NCI-H524 (cell line): ENCODE measurements around the gene CDHR2.
A peak's percentile ranks its signal among the peaks of the same experiment; 100 is the strongest.

Experiments used
- DNase-seq, 2 experiments: peaks; one replicate each; lab custom pipeline; 2025; lab: John Stamatoyannopoulos, UW

The CDHR2 gene

DNA sequence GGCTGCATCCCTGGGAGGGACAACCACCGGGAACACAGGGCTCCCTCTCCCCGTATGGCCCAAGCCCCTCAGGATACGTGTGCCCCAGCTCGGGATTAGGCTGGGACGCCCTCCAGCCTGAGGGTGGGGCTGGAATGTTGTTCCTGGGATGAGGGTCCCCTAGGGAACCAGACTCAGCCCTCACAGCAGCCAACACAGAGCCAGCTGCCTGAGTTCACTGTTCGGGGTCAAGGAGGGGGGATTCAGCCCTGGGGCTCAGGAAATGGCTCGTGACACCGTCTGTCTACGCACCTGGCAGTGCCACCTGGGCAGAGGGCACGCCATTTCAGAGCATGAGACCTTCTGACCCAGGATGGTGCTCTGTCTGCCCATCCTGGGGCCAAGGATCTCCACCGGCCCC lies 20.8 kb upstream of the CDHR2 start:
- DNase-seq = peak in 1 of 2 experiments; percentile 60

DNA sequence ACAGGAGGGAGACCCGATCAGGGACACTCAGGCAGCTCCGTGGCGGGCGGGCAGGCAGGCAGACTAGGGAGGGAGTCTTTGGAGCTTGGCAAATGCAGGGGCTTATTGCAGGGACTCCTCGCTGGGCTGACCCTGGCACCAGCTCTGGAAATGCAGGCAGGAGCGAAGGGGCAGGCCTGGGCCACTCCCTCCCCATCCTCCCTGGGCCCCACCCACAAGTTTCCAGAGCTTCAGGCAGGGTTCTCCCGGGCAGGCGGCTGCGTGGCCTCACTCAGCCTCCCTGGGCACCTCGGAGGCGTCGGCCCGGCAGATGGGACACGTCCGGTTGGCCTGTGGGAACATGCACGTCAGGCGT lies 20.4 kb upstream of the CDHR2 start:
- DNase-seq = peak in 1 of 2 experiments; percentile 44

DNA sequence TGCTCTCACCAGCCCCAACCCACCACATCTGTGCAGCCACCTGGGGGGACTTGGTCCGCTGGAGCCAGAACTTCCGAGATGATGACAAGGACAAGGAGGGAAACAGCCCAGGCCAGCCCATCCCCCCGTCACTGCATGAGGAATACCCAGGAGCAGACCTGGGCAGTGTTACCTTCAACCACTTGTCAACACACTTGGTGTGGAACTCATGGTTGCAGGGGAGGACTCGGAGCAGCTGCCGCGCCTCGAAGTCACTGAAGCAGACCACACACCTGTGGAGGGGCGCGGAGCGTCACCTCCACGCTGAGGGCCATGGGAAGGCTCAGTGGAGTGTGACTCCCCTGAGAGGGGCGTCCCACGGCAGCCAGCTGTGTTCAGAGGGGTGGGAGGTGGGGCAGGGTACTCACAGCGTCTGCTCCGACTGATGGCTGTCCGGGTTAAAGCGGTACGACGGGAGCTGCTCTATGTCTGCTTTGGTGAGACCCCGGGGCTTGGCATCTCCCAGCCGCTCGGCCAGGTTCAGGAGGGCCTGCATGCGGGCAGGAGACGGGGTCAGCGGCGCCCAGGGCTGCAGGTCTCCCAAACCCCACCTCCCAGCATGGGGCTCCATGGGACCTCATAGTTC lies 19.9 kb upstream of the CDHR2 start:
- DNase-seq = peak in 1 of 2 experiments; percentile 70

DNA sequence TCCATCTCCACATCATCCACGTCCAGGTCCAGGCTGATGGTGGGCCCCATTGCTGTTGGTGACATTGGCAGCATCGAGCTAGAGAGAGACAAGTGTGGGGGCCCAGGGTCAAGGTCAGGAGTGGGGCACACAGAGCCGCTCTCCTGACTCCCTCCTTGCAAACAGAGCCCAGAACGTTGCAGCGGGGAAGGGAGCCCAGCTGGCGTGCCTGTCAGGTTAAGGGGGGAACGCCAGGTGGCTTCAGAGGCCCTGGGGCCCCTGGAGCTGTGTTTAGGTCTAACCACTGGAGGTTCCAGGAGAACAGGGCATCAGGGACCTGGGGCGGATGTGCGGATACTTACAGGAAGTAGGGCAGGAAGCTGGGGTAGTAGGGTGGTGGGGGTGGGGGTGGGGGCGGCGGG lies 19.4 kb upstream of the CDHR2 start:
- no peak for DNase-seq

DNA sequence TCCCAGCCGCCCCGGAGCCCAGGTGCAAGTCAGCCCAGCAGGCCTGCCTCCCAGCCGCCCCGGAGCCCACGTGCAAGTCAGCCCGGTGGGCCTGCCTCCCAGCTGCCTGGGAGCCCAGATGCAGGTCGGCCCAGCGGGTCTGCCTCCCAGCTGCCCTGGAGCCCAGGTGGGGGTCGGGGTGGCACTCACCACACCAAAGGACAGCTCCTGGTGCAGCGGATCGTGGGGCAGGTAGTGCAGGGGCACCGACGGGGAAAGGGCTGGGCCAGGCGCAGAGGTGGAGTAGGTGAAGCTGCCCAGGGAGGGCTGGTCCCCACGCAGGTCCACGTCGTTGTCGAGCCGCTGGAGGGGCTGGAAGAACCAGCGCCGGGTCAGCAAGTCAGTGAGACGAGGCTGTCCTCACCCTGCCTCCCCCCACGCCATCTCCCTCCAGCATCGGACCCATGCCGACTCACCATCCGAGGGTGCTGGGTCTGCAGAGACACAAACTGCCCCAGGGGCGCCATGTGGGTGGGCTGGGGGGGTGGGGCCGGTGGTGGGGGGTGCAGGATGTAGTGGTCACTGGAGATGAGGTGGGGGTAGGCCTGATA lies 18.7 kb upstream of the CDHR2 start:
- DNase-seq = no peak

DNA sequence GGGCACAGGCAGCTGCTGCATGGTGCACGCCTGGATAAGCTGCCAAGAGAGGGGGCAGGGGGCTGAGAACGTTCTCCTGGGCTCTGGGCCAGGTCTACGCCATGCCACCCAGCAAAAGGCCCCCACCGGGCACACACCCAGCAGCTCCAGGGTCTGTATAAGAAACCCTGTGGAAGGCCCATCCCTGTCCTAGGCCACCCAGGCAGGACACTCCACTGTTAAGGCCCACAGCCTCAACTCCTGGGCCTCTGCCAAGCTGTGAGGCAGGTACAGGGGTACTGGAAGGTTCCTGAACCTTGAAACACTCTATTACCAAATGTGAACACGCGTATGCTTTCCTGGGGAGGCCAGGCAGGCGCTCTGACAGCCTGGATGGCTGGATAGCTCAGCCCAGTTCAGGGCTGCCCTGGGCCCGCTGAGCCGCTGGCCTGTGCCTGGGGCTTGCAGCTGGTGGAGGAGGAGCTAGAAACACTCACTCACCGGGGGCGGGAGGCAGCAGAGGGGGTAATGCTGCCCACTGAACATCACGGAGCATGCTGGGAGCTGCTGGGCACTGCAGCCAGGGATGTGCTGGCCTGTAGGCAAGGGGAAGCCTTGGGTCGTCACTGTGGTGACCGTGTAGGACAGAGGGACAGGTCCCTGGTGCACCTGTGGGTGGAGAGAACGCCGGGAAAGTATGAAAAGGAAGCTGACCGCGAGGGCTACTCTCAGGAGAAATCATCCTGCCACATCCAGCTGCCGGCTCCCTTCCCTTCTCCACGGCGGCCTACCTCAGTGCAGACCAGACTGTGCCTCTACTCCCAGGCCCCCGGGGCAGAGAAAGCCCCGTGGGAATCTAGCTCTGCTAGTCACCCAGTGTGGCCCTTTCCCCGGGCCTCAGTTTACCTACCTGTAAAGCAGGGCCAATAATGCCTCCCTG lies 17.9 kb upstream of the CDHR2 start:
- peak; percentile 23 to 49 for DNase-seq

DNA sequence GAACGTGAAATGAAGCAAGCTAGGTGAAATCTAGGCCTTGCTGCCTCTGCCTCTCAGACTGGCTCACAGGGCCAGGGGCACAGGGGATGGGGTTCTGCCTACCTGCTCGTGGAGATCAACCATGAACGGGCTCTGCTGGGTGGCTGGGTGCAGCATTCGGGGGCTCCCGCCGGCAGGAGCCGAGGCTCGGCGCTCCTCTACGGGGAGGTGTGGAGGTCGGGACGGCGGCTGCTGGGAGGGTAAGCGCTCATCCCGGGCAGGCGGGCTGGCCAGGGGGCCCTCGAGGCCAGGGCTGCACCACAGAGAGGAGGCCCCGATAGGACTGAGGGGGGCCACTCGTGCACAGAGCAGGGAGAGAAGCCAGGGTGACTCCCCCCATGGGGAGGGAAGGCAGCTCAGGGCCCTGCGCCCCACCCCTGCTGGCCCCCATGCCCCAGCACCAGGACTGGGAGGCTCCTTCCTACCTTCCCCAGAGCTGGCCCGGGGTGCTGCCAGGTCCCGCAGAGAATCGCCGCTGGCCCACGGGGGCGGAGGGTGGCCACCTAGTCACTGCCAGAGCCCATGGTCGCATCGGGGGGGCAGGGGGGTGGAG lies 17.1 kb upstream of the CDHR2 start:
- DNase-seq = no peak

DNA sequence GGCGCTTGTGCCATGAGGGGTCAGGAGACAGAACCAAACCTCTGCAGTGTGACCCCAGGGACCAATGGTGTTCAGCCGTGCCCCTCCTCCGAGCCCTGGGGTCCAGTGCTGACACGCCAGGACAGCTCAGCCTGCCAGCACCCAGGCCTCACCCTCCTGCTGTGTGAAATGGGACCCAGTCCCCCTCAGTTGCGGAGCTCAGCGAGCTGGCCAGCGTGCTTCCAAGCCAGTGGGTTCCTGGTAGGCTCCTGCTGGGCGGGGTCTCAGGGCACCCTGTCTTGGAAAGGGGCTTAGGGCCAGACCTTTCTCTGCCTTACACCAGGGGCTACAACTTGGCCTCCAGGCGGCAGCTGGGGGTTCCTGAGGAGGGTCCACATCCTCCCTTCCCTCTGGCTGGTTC lies 16.3 kb upstream of the CDHR2 start:
- no peak for DNase-seq

DNA sequence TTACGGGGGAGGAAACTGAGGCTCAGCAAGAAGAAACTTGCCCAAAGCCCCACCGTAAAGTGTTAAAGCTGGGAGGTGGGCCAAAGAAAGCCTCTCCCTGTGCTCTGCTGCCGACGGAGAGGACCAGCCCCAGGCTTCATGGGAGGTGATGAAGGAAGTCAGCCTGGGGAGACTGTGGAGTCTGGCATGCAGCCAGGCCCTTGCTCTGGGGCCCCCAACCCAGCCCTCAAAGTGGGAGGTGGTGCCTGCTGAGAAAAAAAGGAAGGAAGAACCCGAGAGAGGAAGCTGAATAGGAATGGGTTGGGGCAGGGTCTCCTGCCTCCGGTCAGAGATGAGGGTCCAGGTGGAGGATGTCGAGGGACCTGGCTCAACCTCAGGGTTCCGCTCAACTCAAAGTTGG lies 15.8 kb upstream of the CDHR2 start:
- no peak for DNase-seq

DNA sequence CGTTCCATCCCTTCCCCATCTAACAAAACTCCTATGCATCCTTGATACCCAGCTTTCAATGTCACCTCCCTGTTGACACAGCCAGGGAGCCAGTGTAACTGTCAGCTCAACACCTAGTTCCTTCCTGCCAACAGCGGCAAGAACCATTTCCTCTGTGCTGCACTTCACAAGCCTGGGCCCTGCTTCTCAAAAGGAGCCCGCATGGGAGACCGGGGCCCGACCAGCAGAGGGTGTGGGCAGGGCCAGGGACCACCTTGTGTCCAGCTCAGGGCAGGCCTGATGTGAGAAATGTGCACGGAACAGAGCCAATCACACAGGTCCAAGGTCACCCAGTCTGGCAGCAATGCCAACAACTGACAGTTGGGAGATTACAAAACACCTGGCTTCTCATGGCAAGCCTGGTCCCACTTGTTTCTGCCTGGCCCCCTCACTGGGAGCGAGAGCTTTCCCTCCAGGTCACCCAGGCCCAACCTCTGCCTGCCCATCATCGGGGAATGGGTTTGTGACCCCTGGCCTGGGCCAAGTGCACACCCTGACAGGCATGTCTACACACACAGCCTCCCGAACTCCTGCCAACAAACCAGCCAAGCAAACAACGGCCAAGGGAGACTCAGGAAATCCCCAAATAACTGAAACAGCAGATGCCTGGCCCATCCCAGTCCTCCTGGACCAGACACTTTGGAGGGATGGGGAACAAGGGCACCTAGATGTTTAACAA lies 15.1 kb upstream of the CDHR2 start:
- DNase-seq = no peak

DNA sequence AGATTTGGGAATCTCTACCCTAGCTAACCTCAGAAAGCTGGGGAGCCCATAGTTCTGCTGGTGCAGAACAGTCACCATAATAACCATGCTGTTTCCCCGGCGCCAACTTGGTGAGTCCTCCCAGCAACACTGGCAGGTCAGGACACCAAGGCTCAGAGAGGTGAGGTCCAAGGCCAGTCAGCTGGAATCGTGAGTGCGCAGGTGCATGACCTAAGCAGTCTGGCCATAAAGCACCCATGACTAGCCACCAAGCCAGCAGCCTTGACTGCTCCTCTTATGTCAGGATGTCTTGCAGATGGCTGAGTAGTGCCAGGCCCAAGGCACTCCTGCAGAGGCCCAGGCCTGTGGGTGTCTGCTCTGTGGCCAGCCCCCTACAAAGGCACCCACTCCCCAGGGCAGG lies 14.5 kb upstream of the CDHR2 start:
- DNase-seq = no peak

DNA sequence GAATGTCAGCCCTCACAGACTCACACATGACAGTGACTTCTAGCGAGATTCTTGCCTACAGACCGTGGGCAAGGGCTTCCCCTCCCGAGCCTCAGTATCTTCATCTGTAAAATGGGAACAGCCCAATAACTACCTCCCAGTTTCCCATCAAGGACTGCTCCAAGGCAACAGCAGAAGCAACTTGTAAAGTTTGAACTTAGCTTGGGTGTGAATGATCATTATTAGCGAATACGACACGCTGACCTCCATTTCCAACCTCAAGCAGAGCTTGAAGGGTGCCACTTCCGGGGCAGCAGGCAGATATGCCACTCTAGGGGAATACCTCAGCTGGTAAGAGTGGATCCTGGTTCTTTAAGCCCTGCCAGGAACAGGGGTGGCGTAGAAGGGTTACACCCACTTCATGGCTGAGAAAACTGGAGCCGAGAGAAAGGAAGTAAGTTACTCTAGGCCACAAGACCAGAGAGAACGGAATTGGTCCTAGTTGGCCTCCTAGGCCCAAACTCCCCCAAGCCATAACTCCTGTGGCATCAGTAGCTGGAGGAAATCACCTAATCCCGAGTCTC lies 14.0 kb upstream of the CDHR2 start:
- no peak for DNase-seq

DNA sequence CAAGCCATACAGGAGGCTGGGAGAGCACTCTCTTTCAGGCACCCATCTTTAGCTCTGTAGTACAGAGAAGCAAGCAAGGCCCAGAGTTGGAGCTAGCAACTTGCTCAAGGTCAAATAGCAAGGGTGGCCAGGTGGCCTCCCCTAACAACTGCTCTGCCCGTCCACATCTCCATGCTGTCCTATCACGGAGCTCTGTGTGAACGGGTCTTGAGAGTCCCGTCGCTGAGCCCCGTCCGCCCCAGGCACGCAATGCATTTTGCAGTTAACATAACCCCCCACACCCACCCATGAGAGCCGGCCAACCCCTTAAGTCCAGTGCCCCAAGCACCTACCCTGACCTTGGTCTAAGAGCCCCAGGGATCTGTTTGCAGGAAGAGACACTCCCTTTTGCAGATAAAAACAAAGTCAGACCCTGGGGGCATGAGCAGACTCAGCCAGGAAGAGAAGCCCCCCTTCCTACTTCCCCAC lies 13.4 kb upstream of the CDHR2 start:
- DNase-seq = peak in 1 of 2 experiments; percentile 42

DNA sequence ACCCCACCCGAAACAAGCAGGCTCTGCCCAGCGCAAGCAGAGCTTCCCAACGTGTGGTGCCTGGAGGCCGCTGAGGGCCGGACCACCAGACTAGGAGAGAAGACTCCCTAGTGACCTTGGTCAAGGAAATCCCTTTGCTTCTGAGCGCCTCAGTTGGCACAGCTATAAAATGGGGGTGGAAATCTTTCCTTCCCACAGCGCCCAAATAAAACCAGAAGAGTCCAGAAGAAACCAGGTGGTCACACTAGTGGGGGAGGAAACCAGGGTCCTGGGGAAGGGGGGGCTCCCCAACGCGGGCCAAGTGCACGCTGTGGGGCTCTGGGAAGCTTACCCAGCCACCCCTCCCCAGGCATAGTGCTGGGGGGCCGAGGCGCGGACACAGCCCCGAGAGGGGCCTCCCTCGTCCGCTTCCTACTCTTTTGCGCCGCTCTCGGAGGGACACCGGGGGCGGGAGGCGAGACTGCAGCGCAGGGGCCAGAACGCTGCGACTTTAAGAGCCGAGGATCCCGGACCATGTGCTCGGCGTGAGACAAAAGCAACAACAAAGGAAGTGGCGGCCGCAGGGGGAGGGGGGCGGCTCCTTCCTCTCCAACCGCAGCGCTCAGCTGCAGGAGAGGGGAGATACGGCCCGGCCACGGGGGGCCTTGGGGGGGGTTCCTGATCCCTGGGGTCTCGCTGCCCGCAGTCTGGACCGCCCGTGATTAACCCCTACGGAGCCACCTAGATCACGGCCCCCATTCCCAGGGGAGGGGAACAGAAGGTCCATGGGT lies 12.8 kb upstream of the CDHR2 start:
- DNase-seq = peak; percentile 50 to 55

DNA sequence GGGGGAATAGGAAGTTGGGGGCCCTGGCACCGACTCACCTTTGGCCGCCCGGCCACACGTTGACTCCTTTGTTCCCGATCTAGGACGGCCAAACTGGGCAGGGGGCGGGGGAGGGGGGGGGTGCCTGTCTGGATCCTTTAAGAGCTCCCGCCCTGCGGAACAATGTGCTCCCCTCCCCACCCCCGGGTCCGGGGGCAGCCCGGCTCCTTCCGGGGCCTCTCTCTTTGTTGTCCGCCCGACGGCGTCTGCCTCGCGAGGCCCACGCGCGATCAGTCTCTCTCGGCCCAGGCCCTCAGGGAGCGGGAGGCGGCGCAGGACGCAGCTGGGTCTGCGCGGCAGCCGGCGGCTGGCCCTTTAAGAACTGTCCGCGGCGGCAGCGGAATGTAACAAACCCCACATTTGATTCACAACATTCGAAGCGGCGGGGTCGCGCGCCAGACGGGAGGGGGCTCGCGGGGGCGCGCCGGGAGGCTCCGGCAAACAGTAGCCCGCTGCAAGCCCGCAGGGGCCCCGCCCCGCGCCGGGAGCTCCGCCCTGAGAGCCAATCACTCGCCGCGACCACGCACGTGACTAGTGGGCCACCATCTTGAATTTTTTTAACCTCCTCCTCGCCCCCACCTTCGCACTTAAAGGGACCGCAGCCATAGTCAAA lies 12.1 kb upstream of the CDHR2 start, which contains the start of gene RNF44:
Gene RNF44 (minus strand): TSS at position 501 of the 652 bp plus-strand sequence. CDS start 4,930 bp downstream, outside the sequence.
- DNase-seq = peak; percentile 93 to 95

DNA sequence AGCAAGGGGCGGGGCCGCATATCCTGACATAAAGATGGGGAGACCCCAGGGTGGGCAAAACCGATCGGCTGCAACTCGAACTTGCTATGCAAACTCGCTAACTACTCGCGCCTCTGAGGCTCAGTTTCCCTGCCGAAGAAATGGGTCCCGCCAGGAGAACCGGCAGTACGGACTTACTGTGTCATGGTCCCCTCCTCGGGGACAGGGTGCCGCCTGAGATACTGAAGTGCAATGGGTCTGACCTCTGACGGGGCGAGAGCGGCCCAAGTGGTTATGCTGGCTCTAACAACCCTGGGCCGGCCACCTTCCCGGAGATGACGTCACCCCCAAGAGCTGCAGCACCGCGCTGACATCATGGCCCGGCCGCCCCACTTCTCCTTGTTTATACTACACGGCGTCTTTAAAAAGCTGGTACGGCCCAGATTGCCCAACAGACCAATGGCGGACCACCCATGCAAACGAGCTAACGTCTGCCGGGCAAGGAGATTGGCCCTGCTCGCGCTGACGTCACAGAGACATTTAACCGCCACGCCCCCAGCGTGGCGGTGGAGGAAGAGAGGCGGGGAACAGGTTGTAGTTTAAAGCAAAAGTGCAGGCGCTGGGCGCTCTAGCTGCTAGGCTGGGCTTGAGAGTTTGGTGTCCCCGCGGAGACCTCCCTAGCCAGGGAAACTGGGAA lies 11.4 kb upstream of the CDHR2 start:
- DNase-seq = peak; percentile 91 to 98

DNA sequence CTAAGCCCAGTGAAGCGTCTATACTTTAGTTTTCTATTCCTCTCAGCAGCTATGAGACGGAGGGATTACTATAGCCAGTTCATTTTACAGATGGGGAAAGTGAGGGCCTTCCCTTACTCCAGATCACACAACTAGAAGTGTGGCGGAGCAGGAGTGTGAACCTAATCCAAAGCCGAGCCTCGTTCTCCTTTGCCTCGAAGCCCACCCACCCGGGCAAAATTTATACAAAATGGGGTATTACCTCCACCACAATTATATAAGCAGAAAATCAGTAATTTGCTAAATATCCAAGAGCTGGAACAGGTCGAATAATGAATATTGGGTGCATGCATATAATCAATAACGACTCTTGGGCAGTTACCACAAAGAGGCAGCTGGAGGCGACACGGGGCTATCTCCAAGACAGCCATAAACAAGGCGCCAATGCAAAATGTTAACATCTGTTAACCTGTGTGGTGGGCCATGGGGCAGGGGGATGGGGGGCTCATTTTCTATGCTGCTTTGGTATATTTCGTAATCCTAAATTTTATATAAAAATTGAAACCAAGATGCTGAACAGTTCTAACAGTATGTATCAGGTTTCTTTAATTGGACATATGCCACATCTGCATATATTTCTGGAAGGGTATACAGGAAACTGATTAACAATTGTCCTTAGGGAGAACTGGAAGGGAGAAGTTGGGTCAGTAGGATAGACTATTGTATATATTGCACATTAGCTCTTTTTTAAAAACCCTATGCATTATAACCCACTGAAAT lies 10.7 kb upstream of the CDHR2 start:
- peak in 1 of 2 experiments; percentile 44 for DNase-seq

DNA sequence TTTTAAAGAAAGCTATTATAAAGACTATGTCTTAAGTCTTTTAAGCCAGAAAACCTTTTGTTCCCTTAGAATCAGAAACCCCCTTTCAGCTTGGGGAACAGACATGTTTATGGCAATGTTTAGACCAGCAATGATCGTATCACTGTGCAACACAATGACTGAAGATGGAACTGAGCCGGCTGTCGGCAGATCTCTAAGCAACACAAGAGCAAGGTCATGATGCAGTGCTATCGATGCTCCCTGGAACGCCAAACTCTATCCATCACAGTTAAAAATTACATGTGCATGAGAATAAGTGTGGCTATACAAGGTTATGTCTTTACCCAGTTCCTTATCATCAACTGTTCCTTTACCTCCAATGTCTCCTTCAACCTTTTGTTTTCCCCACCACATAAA lies 10.2 kb upstream of the CDHR2 start:
- DNase-seq = no peak

DNA sequence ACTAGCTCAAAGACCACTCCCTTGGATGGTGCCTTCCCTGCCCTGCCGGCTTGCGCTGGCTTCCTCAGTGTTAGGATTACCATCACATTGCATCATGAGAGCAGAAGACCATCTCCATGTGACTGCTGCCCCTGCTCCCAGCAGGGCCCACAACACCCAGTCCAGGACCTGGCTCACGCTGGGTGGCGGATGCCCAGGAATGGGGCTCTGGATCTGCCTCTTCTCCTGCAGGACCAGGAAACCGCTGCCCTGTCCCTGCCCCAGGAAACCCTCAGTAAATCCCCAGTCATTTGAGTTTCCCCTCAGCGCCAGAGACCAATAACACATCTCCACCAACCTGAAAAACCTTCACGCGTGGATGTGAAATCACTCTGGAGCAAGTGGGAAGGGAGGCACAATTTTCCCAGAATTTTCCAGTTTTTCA lies 8.7 kb upstream of the CDHR2 start:
- no peak for DNase-seq
